K562 (cell line): ENCODE measurements around the gene PLP2. TPM values are rescaled to one million over a fixed set of nuclear protein-coding genes. Genes with fewer than 3 reads are reported as not detected.
A peak's percentile ranks its signal among the peaks of the same experiment; 100 is the strongest.

Experiments
- ARHGAP35 ChIP-seq: fragments of 450-650 bp; IDR thresholded peaks from 2 replicates; pipeline ENCODE4 v1.6.1; 2018; ENCODE audit not compliant: partially characterized antibody
- ASH1L ChIP-seq: fragments of 450-650 bp; IDR thresholded peaks from 2 replicates; pipeline ENCODE4 v1.6.1; 2018; ENCODE audit warnings: borderline replicate concordance, mild to moderate bottlenecking, low read depth; ENCODE audit not compliant: partially characterized antibody
- EGR1 ChIP-seq: fragments of 450-650 bp; conservative IDR thresholded peaks from 2 replicates; pipeline ENCODE4 v1.6.1; 2017; ENCODE audit warnings: mild to moderate bottlenecking
- FOXA3 ChIP-seq, 2 experiments: fragments of 450-650 bp in 1 of 2; sonication (generic) in 1 of 2; formaldehyde crosslinking; IDR thresholded peaks in 1 of 2; conservative IDR thresholded peaks in 1 of 2; 2 replicates each; pipeline versions ENCODE4 v1.4.0 to v1.8.0; 2020 to 2022; ENCODE audit warnings: mild to moderate bottlenecking in 2 of 2, missing genetic modification reagents in 1 of 2
- FOXP1 ChIP-seq: sonication (generic); formaldehyde crosslinking; IDR thresholded peaks from 2 replicates; pipeline ENCODE4 v1.8.0; 2022; ENCODE audit warnings: mild to moderate bottlenecking, missing genetic modification reagents
- HOXB6 ChIP-seq: fragments of 250-450 bp; sonication (Bioruptor Pico); IDR thresholded peaks from 2 replicates; pipeline ENCODE4 v1.5.1; 2022; ENCODE audit warnings: mild to moderate bottlenecking, borderline replicate concordance
- LEF1 ChIP-seq: fragments of 450-650 bp; IDR thresholded peaks from 2 replicates; pipeline ENCODE4 v1.6.1; 2016; ENCODE audit warnings: mild to moderate bottlenecking
- MBD2 ChIP-seq: sonication (generic); IDR thresholded peaks from 2 replicates; pipeline ENCODE4 v1.6.1; 2016; ENCODE audit warnings: low read depth, borderline replicate concordance
- MECOM ChIP-seq: fragments of 250-450 bp; sonication (Bioruptor Pico); IDR thresholded peaks from 2 replicates; pipeline ENCODE4 v1.8.0; 2022; ENCODE audit warnings: inconsistent platforms
- NCOA6 ChIP-seq: fragments of 450-650 bp; IDR thresholded peaks from 2 replicates; pipeline ENCODE4 v1.6.1; 2017; ENCODE audit warnings: mild to moderate bottlenecking
- SMAD3 ChIP-seq: fragments of 450-650 bp; formaldehyde crosslinking; conservative IDR thresholded peaks from 2 replicates; pipeline ENCODE4 v1.4.0; 2020; ENCODE audit warnings: mild to moderate bottlenecking
- TAF7 ChIP-seq: fragments of 450-650 bp; IDR thresholded peaks from 2 replicates; pipeline ENCODE4 v1.6.1; 2016; ENCODE audit warnings: missing genetic modification characterization, missing compliant biosample characterization
- TOE1 ChIP-seq, 2 experiments: fragments of 450-650 bp in 1 of 2; sonication (generic) in 1 of 2; formaldehyde crosslinking in 1 of 2; IDR thresholded peaks; 2 replicates each; pipeline versions ENCODE4 v1.7.1 to v1.8.0; 2016 to 2022; ENCODE audit warnings: borderline replicate concordance in 2 of 2, mild to moderate bottlenecking in 2 of 2, antibody characterized with exemption in 1 of 2, inconsistent platforms in 1 of 2, low read depth in 1 of 2, missing genetic modification reagents in 1 of 2, moderate library complexity in 1 of 2
- ZNF347 ChIP-seq: fragments of 450-650 bp; formaldehyde crosslinking; IDR thresholded peaks from 2 replicates; pipeline ENCODE4 v1.4.0; 2020; ENCODE audit warnings: low read depth, mild to moderate bottlenecking, moderate library complexity
- ZNF431 ChIP-seq: sonication (generic); formaldehyde crosslinking; IDR thresholded peaks from 2 replicates; pipeline ENCODE4 v1.8.0; 2022; ENCODE audit warnings: mild to moderate bottlenecking, missing genetic modification reagents
- polyA plus RNA-seq, 8 experiments: library from polyadenylated mRNA; depleted of rRNA in 4 of 8; stranded (reverse) in 5 of 8; unstranded in 3 of 8; fragments of >200 nt; fragmentation: Nextera tagmentation in 2 of 8; fragmentation: Illumina TruSeq in 1 of 8; extraction: Ambion mirVana in 2 of 8; extraction: Trizol in 1 of 8; gene quantifications; 2 replicates each; pipeline versions ENCODE4 v1.2.1 to v1.2.3, GENCODE V29; 2011 to 2014; ENCODE audit warnings: inconsistent platforms in 1 of 8, missing spikeins in 1 of 8
- total RNA-seq, 7 experiments: library from RNA; depleted of rRNA in 6 of 7; stranded (reverse); fragments of >200 nt in 6 of 7; fragmentation: Illumina TruSeq in 2 of 7; extraction: Trizol in 2 of 7; gene quantifications; 2 replicates each; pipeline versions ENCODE4 v1.2.1 to v1.2.3, GENCODE V29; 2011 to 2021; ENCODE audit warnings: low replicate concordance in 1 of 7
- TF ChIP-seq, protein P1 (sequence below): fragments of 450-650 bp; formaldehyde crosslinking; IDR thresholded peaks from 2 replicates; pipeline ENCODE4 v1.4.0; 2022; ENCODE audit warnings: missing genetic modification characterization
- TF ChIP-seq, protein P2 (sequence below): sonication (generic); formaldehyde crosslinking; IDR thresholded peaks from 2 replicates; pipeline ENCODE4 v1.8.0; 2022; ENCODE audit warnings: mild to moderate bottlenecking, missing genetic modification reagents
- TF ChIP-seq, protein P3 (sequence below): sonication (generic); formaldehyde crosslinking; IDR thresholded peaks from 2 replicates; pipeline ENCODE4 v1.8.0; 2022; ENCODE audit warnings: mild to moderate bottlenecking, missing genetic modification reagents
- TF ChIP-seq, protein P4 (sequence below): fragments of 250-450 bp; sonication (Bioruptor Pico); IDR thresholded peaks from 2 replicates; pipeline ENCODE4 v1.5.1; 2021; ENCODE audit warnings: mild to moderate bottlenecking
- TF ChIP-seq, protein P5 (sequence below): fragments of 200-800 bp; sonication (Bioruptor generic); IDR thresholded peaks from 2 replicates; pipeline ENCODE4 v1.6.1; 2017; ENCODE audit warnings: missing genetic modification characterization, missing compliant biosample characterization

Gene PLP2
- total and polyA plus RNA-seq, 9 of the 15 experiments (the other 6 are each of a cell fraction or from before 2014, with no cell fraction given), result 34.7 to 236 (median 112) TPM

DNA sequence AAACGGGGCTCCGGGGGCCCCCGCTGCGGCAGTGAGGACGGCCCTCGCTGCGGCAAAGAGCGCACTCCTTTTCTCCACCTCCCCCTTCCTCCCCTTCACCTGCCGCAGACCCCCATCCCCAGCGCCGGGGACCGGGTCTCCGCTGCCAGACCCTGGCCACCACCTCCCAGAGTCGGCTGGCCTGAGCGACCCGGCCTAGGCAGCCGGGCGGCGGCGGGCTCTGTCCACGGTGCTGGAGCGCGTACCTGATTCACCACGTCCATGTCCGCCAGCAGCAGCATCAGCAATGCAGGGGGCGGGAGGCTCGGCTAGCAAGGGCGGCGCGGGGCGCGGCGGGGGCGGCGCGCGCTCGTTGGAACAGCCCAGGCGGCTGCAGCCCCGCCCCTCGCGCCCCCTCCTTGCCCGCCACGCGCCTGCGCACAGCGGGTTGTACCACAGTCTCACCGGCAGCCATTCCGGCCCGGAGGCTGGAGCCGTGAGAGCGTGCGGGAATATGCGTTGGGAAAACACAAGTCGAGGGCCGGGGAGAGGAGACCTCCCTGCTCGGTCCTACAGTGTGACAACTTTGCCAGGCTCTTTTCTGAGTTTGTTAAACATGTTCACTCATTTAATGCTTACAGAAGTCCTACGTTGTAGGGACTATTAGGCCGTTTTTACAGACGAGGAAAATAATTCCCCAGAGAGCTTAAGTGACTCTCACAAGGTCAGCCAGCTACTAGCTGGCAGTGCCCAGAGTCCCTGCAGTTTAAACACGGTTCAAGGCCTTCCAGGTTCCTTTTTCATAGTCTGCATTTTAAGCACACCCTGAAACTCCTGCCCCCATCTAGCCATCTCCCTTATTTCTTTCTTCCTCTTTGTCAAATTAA, 28.4 kb downstream of the PLP2 start, which contains the start of gene SYP (continued):
- TF ChIP-seq, protein P1, sequence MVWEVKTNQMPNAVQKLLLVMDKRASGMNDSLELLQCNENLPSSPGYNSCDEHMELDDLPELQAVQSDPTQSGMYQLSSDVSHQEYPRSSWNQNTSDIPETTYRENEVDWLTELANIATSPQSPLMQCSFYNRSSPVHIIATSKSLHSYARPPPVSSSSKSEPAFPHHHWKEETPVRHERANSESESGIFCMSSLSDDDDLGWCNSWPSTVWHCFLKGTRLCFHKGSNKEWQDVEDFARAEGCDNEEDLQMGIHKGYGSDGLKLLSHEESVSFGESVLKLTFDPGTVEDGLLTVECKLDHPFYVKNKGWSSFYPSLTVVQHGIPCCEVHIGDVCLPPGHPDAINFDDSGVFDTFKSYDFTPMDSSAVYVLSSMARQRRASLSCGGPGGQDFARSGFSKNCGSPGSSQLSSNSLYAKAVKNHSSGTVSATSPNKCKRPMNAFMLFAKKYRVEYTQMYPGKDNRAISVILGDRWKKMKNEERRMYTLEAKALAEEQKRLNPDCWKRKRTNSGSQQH, result no peak
- TF ChIP-seq ASH1L, result no peak
- TF ChIP-seq HOXB6 (CRISPR knock-in tag), result no peak
- TF ChIP-seq TAF7 (tag), result peak; percentile 80
- TF ChIP-seq LEF1, result no peak
- TF ChIP-seq, protein P2, sequence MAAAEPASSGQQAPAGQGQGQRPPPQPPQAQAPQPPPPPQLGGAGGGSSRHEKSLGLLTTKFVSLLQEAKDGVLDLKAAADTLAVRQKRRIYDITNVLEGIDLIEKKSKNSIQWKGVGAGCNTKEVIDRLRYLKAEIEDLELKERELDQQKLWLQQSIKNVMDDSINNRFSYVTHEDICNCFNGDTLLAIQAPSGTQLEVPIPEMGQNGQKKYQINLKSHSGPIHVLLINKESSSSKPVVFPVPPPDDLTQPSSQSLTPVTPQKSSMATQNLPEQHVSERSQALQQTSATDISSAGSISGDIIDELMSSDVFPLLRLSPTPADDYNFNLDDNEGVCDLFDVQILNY (CRISPR knock-in tag), result peak; percentile 90; the same call in 1 of the 2 replicates
- TF ChIP-seq, protein P3, sequence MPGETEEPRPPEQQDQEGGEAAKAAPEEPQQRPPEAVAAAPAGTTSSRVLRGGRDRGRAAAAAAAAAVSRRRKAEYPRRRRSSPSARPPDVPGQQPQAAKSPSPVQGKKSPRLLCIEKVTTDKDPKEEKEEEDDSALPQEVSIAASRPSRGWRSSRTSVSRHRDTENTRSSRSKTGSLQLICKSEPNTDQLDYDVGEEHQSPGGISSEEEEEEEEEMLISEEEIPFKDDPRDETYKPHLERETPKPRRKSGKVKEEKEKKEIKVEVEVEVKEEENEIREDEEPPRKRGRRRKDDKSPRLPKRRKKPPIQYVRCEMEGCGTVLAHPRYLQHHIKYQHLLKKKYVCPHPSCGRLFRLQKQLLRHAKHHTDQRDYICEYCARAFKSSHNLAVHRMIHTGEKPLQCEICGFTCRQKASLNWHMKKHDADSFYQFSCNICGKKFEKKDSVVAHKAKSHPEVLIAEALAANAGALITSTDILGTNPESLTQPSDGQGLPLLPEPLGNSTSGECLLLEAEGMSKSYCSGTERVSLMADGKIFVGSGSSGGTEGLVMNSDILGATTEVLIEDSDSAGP (CRISPR knock-in tag), result no peak
- peak; percentile 57 for TF ChIP-seq EGR1
- TF ChIP-seq TOE1 (IDR thresholded peaks at IDR 0.05; ENCODE audit: borderline replicate concordance), result no peak
- TF ChIP-seq TOE1 (CRISPR knock-in tag; IDR thresholded peaks at IDR 0.05; ENCODE audit: borderline replicate concordance, low read depth), result peak; percentile 96
- TF ChIP-seq FOXP1 (CRISPR knock-in tag), result peak; percentile 78; the same call in 1 of the 2 replicates
- no peak for TF ChIP-seq MECOM (CRISPR knock-in tag)
- no peak; the same call in 1 of the 2 replicates for TF ChIP-seq NCOA6
- no peak for TF ChIP-seq FOXA3 (CRISPR knock-in tag; conservative IDR thresholded peaks at IDR 0.05 in 1 of 2, IDR thresholded peaks at IDR 0.05 in 1 of 2)
- TF ChIP-seq, protein P4, sequence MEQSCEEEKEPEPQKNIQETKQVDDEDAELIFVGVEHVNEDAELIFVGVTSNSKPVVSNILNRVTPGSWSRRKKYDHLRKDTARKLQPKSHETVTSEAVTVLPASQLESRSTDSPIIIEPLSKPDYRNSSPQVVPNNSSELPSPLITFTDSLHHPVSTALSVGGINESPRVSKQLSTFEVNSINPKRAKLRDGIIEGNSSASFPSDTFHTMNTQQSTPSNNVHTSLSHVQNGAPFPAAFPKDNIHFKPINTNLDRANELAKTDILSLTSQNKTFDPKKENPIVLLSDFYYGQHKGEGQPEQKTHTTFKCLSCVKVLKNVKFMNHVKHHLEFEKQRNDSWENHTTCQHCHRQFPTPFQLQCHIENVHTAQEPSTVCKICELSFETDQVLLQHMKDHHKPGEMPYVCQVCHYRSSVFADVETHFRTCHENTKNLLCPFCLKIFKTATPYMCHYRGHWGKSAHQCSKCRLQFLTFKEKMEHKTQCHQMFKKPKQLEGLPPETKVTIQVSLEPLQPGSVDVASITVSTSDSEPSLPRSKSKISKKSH (CRISPR knock-in tag), result no peak
- TF ChIP-seq SMAD3 (CRISPR knock-in tag), result no peak
- no peak for TF ChIP-seq ZNF431 (CRISPR knock-in tag)
- TF ChIP-seq, protein P5, sequence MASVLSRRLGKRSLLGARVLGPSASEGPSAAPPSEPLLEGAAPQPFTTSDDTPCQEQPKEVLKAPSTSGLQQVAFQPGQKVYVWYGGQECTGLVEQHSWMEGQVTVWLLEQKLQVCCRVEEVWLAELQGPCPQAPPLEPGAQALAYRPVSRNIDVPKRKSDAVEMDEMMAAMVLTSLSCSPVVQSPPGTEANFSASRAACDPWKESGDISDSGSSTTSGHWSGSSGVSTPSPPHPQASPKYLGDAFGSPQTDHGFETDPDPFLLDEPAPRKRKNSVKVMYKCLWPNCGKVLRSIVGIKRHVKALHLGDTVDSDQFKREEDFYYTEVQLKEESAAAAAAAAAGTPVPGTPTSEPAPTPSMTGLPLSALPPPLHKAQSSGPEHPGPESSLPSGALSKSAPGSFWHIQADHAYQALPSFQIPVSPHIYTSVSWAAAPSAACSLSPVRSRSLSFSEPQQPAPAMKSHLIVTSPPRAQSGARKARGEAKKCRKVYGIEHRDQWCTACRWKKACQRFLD (CRISPR knock-in tag), result peak; percentile 73; the same call in 1 of the 2 replicates
- no peak for TF ChIP-seq ZNF347
- TF ChIP-seq ARHGAP35, result no peak
- peak; percentile 51; the same call in 1 of the 2 replicates for TF ChIP-seq MBD2
